B cell (primary cell): ENCODE measurements around the gene RCSD1. TPM values are rescaled to one million over a fixed set of nuclear protein-coding genes. Genes with fewer than 3 reads are reported as not detected.

ENCODE experiments used
- ATAC-seq: fragments of 200-7000 bp; cut with Tn5 transposase; one replicate; pipeline ENCODE4 v1.10.0; 2021; ENCODE audit warnings: low read depth, mild to moderate bottlenecking, moderate number of reproducible peaks, moderate library complexity
- CTCF ChIA-PET: fragments of 350-600 bp; sonication (Branson Sonifier 250); formaldehyde crosslinking; loops from one replicate; lab custom pipeline; 2021; ENCODE audit warnings: antibody characterized with exemption, inconsistent platforms; lab: Charles Lee
- POLR2A ChIA-PET: fragments of 350-600 bp; sonication (Branson Sonifier 250); formaldehyde crosslinking; loops from one replicate; lab custom pipeline; 2021; ENCODE audit warnings: antibody characterized with exemption; lab: Charles Lee
- DNase-seq: peaks from one replicate; pipeline ENCODE4 v3.0.0; 2013
- H2AFZ ChIP-seq: 2 replicates; pipeline ENCODE4 v1.6.1; 2012; ENCODE audit warnings: mild to moderate bottlenecking, low read depth, low read length; ENCODE audit not compliant: insufficient read depth, poor library complexity, severe bottlenecking
- H3K27ac ChIP-seq, 2 donors: 1 replicate in 1 of 2; 2 replicates in 1 of 2; pipeline ENCODE4 v1.5.1; 2012 to 2013; ENCODE audit warnings: low read length in 2 of 2, mild to moderate bottlenecking in 2 of 2, moderate library complexity in 1 of 2
- H3K27me3 ChIP-seq, 4 experiments: fragments of 200-600 bp in 1 of 4; sonication (generic) in 1 of 4; replicated peaks in 1 of 4; 1 replicate in 2 of 4; 2 replicates in 2 of 4; pipeline versions ENCODE4 v1.6.1 to v1.7.0; 2013 to 2016; ENCODE audit warnings: low read length in 3 of 4, mild to moderate bottlenecking in 2 of 4, mixed read lengths in 1 of 4, moderate library complexity in 1 of 4; ENCODE audit not compliant: insufficient read depth in 4 of 4, control insufficient read depth in 3 of 4; ENCODE audit errors: control extremely low read depth in 1 of 4
- H3K36me3 ChIP-seq, 2 experiments: replicated peaks in 1 of 2; 1 replicate in 1 of 2; 2 replicates in 1 of 2; pipeline versions ENCODE4 v1.6.1 to v1.7.1; 2013; ENCODE audit warnings: low read length in 1 of 2; ENCODE audit not compliant: insufficient read depth in 2 of 2, control insufficient read depth in 1 of 2; ENCODE audit errors: control extremely low read depth in 1 of 2, extremely low read depth in 1 of 2
- H3K4me1 ChIP-seq, 2 donors: fragments of 200-600 bp in 1 of 2; sonication (generic) in 1 of 2; 1 replicate in 1 of 2; 2 replicates in 1 of 2; pipeline versions ENCODE4 v1.5.1 to v1.6.1; 2013 to 2017; ENCODE audit warnings: low read length in 2 of 2; ENCODE audit not compliant: control insufficient read depth in 2 of 2, insufficient read depth in 2 of 2
- H3K4me2 ChIP-seq: replicated peaks from 2 replicates; pipeline ENCODE3; 2012; ENCODE audit warnings: mild to moderate bottlenecking, low read depth, low read length; ENCODE audit not compliant: poor library complexity, severe bottlenecking
- H3K4me3 ChIP-seq, 5 experiments: fragments of 200-600 bp in 1 of 5; sonication (generic) in 1 of 5; 1 replicate in 3 of 5; 2 replicates in 2 of 5; pipeline versions ENCODE4 v1.5.1 to v1.7.0; 2011 to 2016; ENCODE audit warnings: low read length in 4 of 5, mild to moderate bottlenecking in 4 of 5, low read depth in 2 of 5, control low read depth in 1 of 5, moderate library complexity in 1 of 5; ENCODE audit not compliant: insufficient read depth in 1 of 5; ENCODE audit errors: control extremely low read depth in 1 of 5, extremely low read depth in 1 of 5
- H3K79me2 ChIP-seq: fragments of 200-600 bp; sonication (generic); one replicate; pipeline ENCODE4 v1.6.0; 2016; ENCODE audit warnings: low read length; ENCODE audit not compliant: control insufficient read depth, insufficient read depth
- H3K9ac ChIP-seq: fragments of 200-600 bp; sonication (generic); 2 replicates; pipeline ENCODE4 v1.6.1; 2017; ENCODE audit warnings: mild to moderate bottlenecking, low read length, moderate library complexity
- H3K9me3 ChIP-seq, 3 donors: one replicate each; pipeline versions ENCODE4 v1.6.1 to v1.7.1; 2013; ENCODE audit warnings: low read length in 2 of 3; ENCODE audit not compliant: control insufficient read depth in 2 of 3, insufficient read depth in 1 of 3; ENCODE audit errors: control extremely low read depth in 1 of 3
- H4K20me1 ChIP-seq: 2 replicates; pipeline ENCODE4 v1.6.0; 2012; ENCODE audit warnings: mild to moderate bottlenecking, low read length; ENCODE audit not compliant: insufficient read depth, control insufficient read depth, poor library complexity, severe bottlenecking
- H3K27ac Mint-ChIP-seq: one replicate; pipeline ENCODE4 v1.8.0; 2021; ENCODE audit warnings: mixed read lengths
- H3K27me3 Mint-ChIP-seq: one replicate; pipeline ENCODE4 v1.8.0; 2021; ENCODE audit warnings: mixed read lengths
- H3K4me1 Mint-ChIP-seq: one replicate; pipeline ENCODE4 v1.8.0; 2021; ENCODE audit warnings: mixed read lengths
- H3K4me3 Mint-ChIP-seq: one replicate; pipeline ENCODE4 v1.8.0; 2021; ENCODE audit warnings: mixed read lengths
- H3K9me3 Mint-ChIP-seq: one replicate; pipeline ENCODE4 v1.8.0; 2022; ENCODE audit warnings: mixed read lengths; ENCODE audit not compliant: insufficient read depth
- EZH2 ChIP-seq: IDR thresholded peaks from 2 replicates; pipeline ENCODE4 v1.6.1; 2012; ENCODE audit warnings: borderline replicate concordance, low read depth, mild to moderate bottlenecking, moderate library complexity, low read length; ENCODE audit not compliant: insufficient read depth, poor library complexity, severe bottlenecking
- WGBS: methylation state at CpG from one replicate; pipeline ENCODE4 v1.1.5; 2013; ENCODE audit warnings: missing lambda C conversion rate; ENCODE audit not compliant: insufficient coverage; 5-methylcytosine and 5-hydroxymethylcytosine counted together
- intact Hi-C: fragments of 100-400 bp; cut with micrococcal nuclease; formaldehyde crosslinking; loops from one replicate; pipeline ENCODE4 v1.10.0; 2022
- polyA plus RNA-seq: library from polyadenylated mRNA; depleted of rRNA; stranded (reverse); fragments of >200 nt; gene quantifications from 2 replicates; pipeline ENCODE4 v1.2.3, GENCODE V29; 2012
- total RNA-seq, 2 donors: library from RNA; stranded (reverse); fragments of 120-200 nt in 1 of 2; gene quantifications; 1 replicate in 1 of 2; 2 replicates in 1 of 2; pipeline versions ENCODE4 v1.2.3 to v1.2.4, GENCODE V29; 2013 to 2022
- TF ChIP-seq, protein P1 (sequence below): fragments of 200-600 bp; IDR thresholded peaks from one replicate; pipeline ENCODE4 v1.8.0; 2022; ENCODE audit warnings: antibody characterized with exemption, mild to moderate bottlenecking

RCSD1 gene
- total and polyA plus RNA-seq, 2 donors (not counting 1 experiment from before 2014, with no cell fraction given), result 129 to 525 TPM

DNA sequence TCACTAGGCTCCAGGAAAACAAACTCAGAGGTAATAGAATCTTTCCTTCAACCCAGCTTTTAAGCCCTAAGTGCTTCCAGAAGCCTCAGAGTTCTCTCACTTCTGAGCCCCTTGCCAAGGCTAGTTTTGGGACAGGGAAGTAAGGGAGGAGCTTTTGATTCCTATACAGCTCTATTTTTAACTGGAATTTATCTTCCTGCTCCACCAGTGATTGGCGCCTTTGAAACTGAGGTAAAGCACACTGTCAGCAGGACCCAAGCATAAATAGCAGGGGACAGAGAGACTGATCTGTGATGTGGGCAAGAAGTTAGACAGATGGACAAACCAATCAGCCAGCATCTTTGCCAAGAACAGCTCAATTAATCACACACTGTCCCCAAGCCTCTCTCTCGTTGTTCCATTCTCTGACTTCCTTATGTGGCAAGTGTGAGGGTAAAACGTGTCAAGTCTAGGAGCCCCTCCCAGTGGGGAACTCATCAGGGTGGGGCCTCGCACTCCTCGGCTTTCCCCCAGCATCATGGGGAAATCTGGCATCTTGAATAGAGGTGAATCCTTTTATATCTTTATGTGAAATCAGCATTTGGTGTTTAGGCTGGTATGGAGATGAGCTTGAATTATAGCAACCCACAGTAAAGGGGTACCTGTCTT lies 51.5 kb downstream of the RCSD1 start:
- Histone ChIP-seq H3K27ac (peak overlapping the region in 1 of 2 donors; percentile 52), H3K9ac (no peak overlapping the region), H3K4me2 (no peak overlapping the region), H3K79me2 (peaks cover 81% of the 10 kb centered on the region), H3K4me1 (peaks cover 43 to 52% of the 10 kb centered on the region in 2 donors), H3K36me3 (peaks cover 36 to 90% of the 10 kb centered on the region in 2 experiments), H4K20me1 (peaks cover 99% of the 10 kb centered on the region), H3K27me3 (no peaks in the 10 kb centered on the region), H3K9me3 (no peaks in the 10 kb centered on the region), H2AFZ (no peak overlapping the region), H3K4me3 (no peak overlapping the region)
- Mint-ChIP-seq H3K4me1 (peaks cover 26% of the 10 kb centered on the region), H3K27me3 (no peaks in the 10 kb centered on the region), H3K4me3 (peak overlapping the region; percentile 23), H3K9me3 (no peaks in the 10 kb centered on the region), H3K27ac (peak overlapping the region; percentile 81)
- 87% methylated on average over 3 of the region's 5 CpGs for WGBS
- no peak for TF ChIP-seq EZH2
- TF ChIP-seq, protein P1, sequence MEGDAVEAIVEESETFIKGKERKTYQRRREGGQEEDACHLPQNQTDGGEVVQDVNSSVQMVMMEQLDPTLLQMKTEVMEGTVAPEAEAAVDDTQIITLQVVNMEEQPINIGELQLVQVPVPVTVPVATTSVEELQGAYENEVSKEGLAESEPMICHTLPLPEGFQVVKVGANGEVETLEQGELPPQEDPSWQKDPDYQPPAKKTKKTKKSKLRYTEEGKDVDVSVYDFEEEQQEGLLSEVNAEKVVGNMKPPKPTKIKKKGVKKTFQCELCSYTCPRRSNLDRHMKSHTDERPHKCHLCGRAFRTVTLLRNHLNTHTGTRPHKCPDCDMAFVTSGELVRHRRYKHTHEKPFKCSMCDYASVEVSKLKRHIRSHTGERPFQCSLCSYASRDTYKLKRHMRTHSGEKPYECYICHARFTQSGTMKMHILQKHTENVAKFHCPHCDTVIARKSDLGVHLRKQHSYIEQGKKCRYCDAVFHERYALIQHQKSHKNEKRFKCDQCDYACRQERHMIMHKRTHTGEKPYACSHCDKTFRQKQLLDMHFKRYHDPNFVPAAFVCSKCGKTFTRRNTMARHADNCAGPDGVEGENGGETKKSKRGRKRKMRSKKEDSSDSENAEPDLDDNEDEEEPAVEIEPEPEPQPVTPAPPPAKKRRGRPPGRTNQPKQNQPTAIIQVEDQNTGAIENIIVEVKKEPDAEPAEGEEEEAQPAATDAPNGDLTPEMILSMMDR, result no peak
- DNase-seq, result no peak
- CTCF ChIA-PET, result interaction anchor here (0.9 to 9.8 kb wide), 4 partner anchors 12 to 81 kb away, joined by 3 to 77 read pairs (median 4); no protein-coding TSS in a partner anchor
- ATAC-seq, result no peak
- POLR2A ChIA-PET, result interaction anchor here (0.7 to 1.6 kb wide), 4 partner anchors 13 to 146 kb away, joined by 3 to 4 read pairs (median 4); no protein-coding TSS in a partner anchor
- intact Hi-C loops, result no loop called here

- peaks cover 33 to 95% of the 10 kb centered on the region in 2 experiments for H3K36me3 ChIP-seq
These were observed 53.2 kb downstream of the RCSD1 start for GRCh38 chr1:167683226-167683625.

More at GRCh38 chr1:167683226-167683625, 53.2 kb downstream of the RCSD1 start:
- TF ChIP-seq, protein P1, result no peak
- TF ChIP-seq EZH2, result no peak
- POLR2A ChIA-PET, result no interaction called here
- Histone ChIP-seq H3K79me2 (peaks cover 67% of the 10 kb centered on the region), H3K9me3 (no peaks in the 10 kb centered on the region), H4K20me1 (peaks cover 93% of the 10 kb centered on the region), H3K4me2 (no peak overlapping the region), H3K27ac (peak overlapping the region; percentile 18 to 52), H3K4me3 (no peak overlapping the region), H3K9ac (no peak overlapping the region), H2AFZ (no peak overlapping the region), H3K27me3 (no peaks in the 10 kb centered on the region), H3K4me1 (peaks cover 33 to 51% of the 10 kb centered on the region in 2 donors)
- 100% methylated on average over 4 of the region's 6 CpGs for WGBS
- Mint-ChIP-seq H3K9me3 (no peaks in the 10 kb centered on the region), H3K4me1 (peaks cover 39% of the 10 kb centered on the region), H3K27me3 (no peaks in the 10 kb centered on the region), H3K4me3 (no peak overlapping the region), H3K27ac (peak overlapping the region; percentile 41)
- intact Hi-C loops, result no loop called here
- DNase-seq, result no peak
- CTCF ChIA-PET, result interaction anchor here (1.6 kb wide), 1 partner anchor 83 kb away, joined by 10 read pairs; no protein-coding TSS in a partner anchor
- ATAC-seq, result no peak
